Stimulated activated naive CD8-positive, alpha-beta T cell treated with anti-CD3 and anti-CD28 coated beads, Interleukin-15, Interleukin-2, amounts not matched to agents 100 ng/mL and 50 ng/mL, for 24 hours (primary cell): ENCODE results near the gene IL32.
"Not testable (repeated sequence)": the region's sequence is repeated elsewhere in the genome, so short reads cannot be mapped to it uniquely, and the experiment has no call there.

Experiments
- H3K27ac Mint-ChIP-seq: one replicate; pipeline ENCODE4 v1.8.0; 2021; ENCODE audit warnings: mild to moderate bottlenecking, mixed read lengths
- H3K27me3 Mint-ChIP-seq: one replicate; pipeline ENCODE4 v1.8.0; 2021; ENCODE audit warnings: mixed read lengths
- H3K36me3 Mint-ChIP-seq: one replicate; pipeline ENCODE4 v1.8.0; 2021; ENCODE audit warnings: low read depth, mixed read lengths
- H3K4me1 Mint-ChIP-seq: one replicate; pipeline ENCODE4 v1.8.0; 2021; ENCODE audit warnings: low read depth, mixed read lengths
- H3K4me3 Mint-ChIP-seq: one replicate; pipeline ENCODE4 v1.8.0; 2021; ENCODE audit warnings: mild to moderate bottlenecking, mixed read lengths
- H3K9me3 Mint-ChIP-seq: one replicate; pipeline ENCODE4 v1.8.0; 2021; ENCODE audit warnings: mixed read lengths

IL32 gene

DNA sequence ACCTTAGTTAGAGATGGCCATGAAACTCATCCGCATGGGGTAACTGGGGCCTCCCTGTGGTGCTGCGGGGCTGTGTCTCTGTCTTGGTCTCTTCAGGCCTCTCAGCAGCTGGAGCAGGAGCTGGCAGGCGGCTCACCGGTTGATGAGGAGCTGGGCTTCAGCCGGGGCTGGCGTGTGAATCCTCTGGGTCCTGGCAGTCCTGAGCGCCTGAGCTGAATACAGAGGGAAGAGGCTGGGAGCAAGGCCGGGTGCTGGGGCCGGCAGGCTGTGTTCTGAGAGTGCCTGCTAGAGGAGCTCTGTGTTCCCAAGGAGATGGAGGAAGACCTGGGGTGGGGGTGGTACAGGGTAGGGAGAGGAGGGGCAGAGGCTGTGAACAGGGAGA lies 9.7 kb upstream of the IL32 start:
- H3K27ac Mint-ChIP-seq, H3K27me3 Mint-ChIP-seq, H3K9me3 Mint-ChIP-seq, H3K4me3 Mint-ChIP-seq, H3K36me3 Mint-ChIP-seq: not testable (repeated sequence)
- H3K4me1 Mint-ChIP-seq, result peaks cover 49% of the 10 kb centered on the region

GRCh38 chr16:3056336-3057180 lies 8.9 kb upstream of the IL32 start:
- H3K27me3 Mint-ChIP-seq, result no peaks in the 10 kb centered on the region
- peak overlapping the region; percentile 47 for H3K4me3 Mint-ChIP-seq
- no peak overlapping the region for H3K27ac Mint-ChIP-seq
- peaks cover 50% of the 10 kb centered on the region for H3K4me1 Mint-ChIP-seq
- H3K36me3 Mint-ChIP-seq, result peaks cover 9% of the 10 kb centered on the region
- H3K9me3 Mint-ChIP-seq, result no peaks in the 10 kb centered on the region

GRCh38 chr16:3057181-3058138 lies 8.0 kb upstream of the IL32 start:
- H3K36me3 Mint-ChIP-seq, result peaks cover 9% of the 10 kb centered on the region
- no peaks in the 10 kb centered on the region for H3K9me3 Mint-ChIP-seq
- peak overlapping the region; percentile 47 for H3K4me3 Mint-ChIP-seq
- H3K27ac Mint-ChIP-seq, result peak overlapping the region; percentile 17
- H3K27me3 Mint-ChIP-seq, result no peaks in the 10 kb centered on the region
- peaks cover 53% of the 10 kb centered on the region for H3K4me1 Mint-ChIP-seq

GRCh38 chr16:3058139-3059030 lies 7.1 kb upstream of the IL32 start:
- Mint-ChIP-seq H3K27me3 (no peaks in the 10 kb centered on the region), H3K27ac (no peak overlapping the region), H3K4me1 (peaks cover 57% of the 10 kb centered on the region), H3K36me3 (peaks cover 9% of the 10 kb centered on the region), H3K9me3 (no peaks in the 10 kb centered on the region), H3K4me3 (peak overlapping the region; percentile 85)

GRCh38 chr16:3059041-3059722 lies 6.3 kb upstream of the IL32 start:
- no peaks in the 10 kb centered on the region for H3K27me3 Mint-ChIP-seq
- H3K4me1 Mint-ChIP-seq, result peaks cover 55% of the 10 kb centered on the region
- peak overlapping the region; percentile 85 for H3K4me3 Mint-ChIP-seq
- H3K27ac Mint-ChIP-seq, result peak overlapping the region; percentile 90
- no peaks in the 10 kb centered on the region for H3K9me3 Mint-ChIP-seq
- H3K36me3 Mint-ChIP-seq, result peaks cover 9% of the 10 kb centered on the region

- Mint-ChIP-seq H3K9me3 (no peaks in the 10 kb centered on the region), H3K27me3 (no peaks in the 10 kb centered on the region), H3K36me3 (peaks cover 9% of the 10 kb centered on the region), H3K4me3 (peak overlapping the region; percentile 81), H3K4me1 (peaks cover 57% of the 10 kb centered on the region), H3K27ac (peak overlapping the region; percentile 90)
Measured at GRCh38 chr16:3059723-3060242, 5.7 kb upstream of the IL32 start.

- no peaks in the 10 kb centered on the region for H3K9me3 Mint-ChIP-seq
- H3K36me3 Mint-ChIP-seq, result peaks cover 5% of the 10 kb centered on the region
- H3K27me3 Mint-ChIP-seq, result no peaks in the 10 kb centered on the region
- peak overlapping the region; percentile 81 for H3K4me3 Mint-ChIP-seq
- H3K27ac Mint-ChIP-seq, result peak overlapping the region; percentile 90
- H3K4me1 Mint-ChIP-seq, result peaks cover 57% of the 10 kb centered on the region
Measured at GRCh38 chr16:3060339-3061127, 4.9 kb upstream of the IL32 start.

- Mint-ChIP-seq H3K4me3 (no peak overlapping the region), H3K9me3 (no peaks in the 10 kb centered on the region), H3K27ac (no peak overlapping the region), H3K4me1 (peaks cover 45% of the 10 kb centered on the region), H3K36me3 (peaks cover 12% of the 10 kb centered on the region), H3K27me3 (no peaks in the 10 kb centered on the region)
Measured at GRCh38 chr16:3062553-3062952, 2.9 kb upstream of the IL32 start.

DNA sequence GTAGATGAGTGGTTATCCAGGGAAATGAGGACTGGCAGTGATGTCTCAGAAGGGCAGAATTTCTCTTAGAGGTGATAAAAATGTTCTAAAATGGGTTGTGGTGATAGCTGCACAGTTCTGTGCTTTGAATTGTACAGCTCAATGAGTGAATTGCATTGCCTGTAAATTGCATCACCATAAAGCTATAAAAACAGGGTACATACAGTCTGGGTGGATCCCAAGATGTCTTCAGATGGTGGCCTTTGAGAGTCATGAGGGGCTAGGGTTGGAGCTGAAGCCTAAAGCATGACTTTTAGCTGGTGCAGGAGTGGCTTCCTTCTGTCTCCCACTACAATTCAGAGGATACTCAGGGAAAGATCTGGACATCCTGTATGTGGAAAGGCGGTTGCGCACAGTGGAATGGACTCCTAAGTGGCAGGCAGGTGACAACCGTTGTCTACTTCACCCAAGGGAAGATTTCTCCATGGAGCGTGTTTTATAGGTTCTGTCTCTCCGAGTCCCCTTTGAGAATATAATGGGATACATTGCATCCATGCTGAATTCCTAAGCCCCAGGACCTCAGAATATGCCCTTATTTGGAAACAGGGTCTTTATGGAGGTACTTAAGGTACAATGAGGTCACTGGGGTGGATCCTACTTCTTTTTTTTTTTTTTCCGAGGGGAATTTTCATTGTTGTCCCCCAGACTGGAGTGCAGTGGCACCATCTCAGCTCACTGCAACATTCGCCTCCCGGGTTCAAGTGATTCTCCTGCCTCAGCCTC lies 1.6 kb upstream of the IL32 start:
- Mint-ChIP-seq H3K4me3 (no peak overlapping the region), H3K9me3 (no peaks in the 10 kb centered on the region), H3K27me3 (no peaks in the 10 kb centered on the region), H3K36me3 (peaks cover 24% of the 10 kb centered on the region), H3K27ac (peak overlapping the region; percentile 72), H3K4me1 (peaks cover 52% of the 10 kb centered on the region)

DNA sequence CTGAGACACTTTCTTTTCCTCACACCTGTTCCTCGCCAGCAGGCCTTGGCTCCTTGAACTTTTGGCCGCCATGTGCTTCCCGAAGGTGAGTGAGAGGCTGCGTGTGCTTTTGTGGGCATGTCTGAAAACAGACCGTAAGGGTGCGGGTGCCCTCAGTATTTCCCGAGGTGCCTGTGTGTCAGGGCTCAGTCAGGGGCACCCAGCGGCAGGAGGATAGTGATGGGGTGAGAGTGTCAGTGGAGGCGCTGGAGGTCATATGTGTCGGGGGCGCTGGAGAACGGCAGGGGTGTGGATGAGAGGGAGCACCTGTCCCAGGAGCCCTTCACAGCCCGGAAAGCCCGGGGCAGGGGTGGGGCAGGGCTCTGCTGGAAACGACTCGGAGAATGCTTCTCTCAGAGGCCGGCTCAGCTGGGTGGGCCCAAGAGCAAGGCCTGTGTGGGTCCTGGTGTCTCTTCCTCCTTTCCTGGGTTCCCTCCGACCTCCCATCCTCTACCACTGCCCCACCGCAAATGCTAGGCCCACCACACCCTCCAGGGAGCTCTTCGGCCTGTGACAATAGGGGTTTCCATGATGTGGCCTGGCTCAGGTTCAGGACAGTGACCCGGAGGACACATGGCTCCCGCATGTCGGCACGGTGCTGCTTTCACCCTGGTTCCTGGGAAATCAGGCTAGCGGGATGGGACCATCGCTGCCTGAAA lies 451 bp downstream of the IL32 start:
- Mint-ChIP-seq H3K27me3 (no peaks in the 10 kb centered on the region), H3K27ac (peak overlapping the region; percentile 99), H3K36me3 (peaks cover 36% of the 10 kb centered on the region), H3K4me3 (peak overlapping the region; percentile 99), H3K4me1 (peaks cover 54% of the 10 kb centered on the region), H3K9me3 (no peaks in the 10 kb centered on the region)

GRCh38 chr16:3066440-3066748 lies 954 bp downstream of the IL32 start:
- Mint-ChIP-seq H3K4me1 (peaks cover 58% of the 10 kb centered on the region), H3K36me3 (peaks cover 36% of the 10 kb centered on the region), H3K9me3 (no peaks in the 10 kb centered on the region), H3K4me3 (peak overlapping the region; percentile 99), H3K27ac (peak overlapping the region; percentile 99), H3K27me3 (no peaks in the 10 kb centered on the region)

GRCh38 chr16:3068487-3068886 lies 3.0 kb downstream of the IL32 start:
- H3K4me3 Mint-ChIP-seq, result peak overlapping the region; percentile 99
- peaks cover 64% of the 10 kb centered on the region for H3K4me1 Mint-ChIP-seq
- no peaks in the 10 kb centered on the region for H3K27me3 Mint-ChIP-seq
- peak overlapping the region; percentile 93 for H3K27ac Mint-ChIP-seq
- H3K36me3 Mint-ChIP-seq, result peaks cover 36% of the 10 kb centered on the region
- H3K9me3 Mint-ChIP-seq, result no peaks in the 10 kb centered on the region
